HG03442 (cell line): ENCODE measurements around the gene DNAJC7.
A peak's percentile ranks its signal among the peaks of the same experiment; 100 is the strongest.

Experiments
- ATAC-seq: cut with Tn5 transposase; IDR thresholded peaks from one replicate; pipeline ENCODE4 v1.9.1; 2021; ENCODE audit warnings: mild to moderate bottlenecking, moderate library complexity; ENCODE audit not compliant: unreplicated experiment

DNAJC7 gene, protein sequence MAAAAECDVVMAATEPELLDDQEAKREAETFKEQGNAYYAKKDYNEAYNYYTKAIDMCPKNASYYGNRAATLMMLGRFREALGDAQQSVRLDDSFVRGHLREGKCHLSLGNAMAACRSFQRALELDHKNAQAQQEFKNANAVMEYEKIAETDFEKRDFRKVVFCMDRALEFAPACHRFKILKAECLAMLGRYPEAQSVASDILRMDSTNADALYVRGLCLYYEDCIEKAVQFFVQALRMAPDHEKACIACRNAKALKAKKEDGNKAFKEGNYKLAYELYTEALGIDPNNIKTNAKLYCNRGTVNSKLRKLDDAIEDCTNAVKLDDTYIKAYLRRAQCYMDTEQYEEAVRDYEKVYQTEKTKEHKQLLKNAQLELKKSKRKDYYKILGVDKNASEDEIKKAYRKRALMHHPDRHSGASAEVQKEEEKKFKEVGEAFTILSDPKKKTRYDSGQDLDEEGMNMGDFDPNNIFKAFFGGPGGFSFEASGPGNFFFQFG

GRCh38 chr17:42016941-42017865 is at the start of gene DNAJC7:
Gene DNAJC7 (minus strand): TSS chr17:42017439. CDS start chr17:42017416, 23 bp downstream.
- ATAC-seq: peak; percentile 74

DNA sequence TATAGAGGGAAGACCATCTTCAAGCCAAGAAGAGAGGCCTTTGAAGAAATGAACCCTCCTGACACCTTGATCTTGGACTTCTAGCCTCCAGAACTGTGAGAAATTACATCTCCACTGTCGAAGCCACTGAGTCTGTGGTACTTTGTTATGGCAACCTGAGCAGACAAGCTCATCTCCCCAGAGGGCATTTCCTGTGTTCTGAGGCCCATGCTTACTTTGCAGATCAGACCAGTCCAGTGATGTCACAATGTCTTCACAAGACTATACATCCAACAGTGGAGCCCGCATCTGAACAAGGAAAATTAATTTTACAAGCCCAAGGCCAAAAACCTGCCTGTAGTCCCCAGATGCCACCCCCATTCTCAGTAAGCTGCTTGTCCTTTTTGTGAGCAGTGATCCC is 48.0 kb upstream of the DNAJC7 start:
- ATAC-seq: no peak

DNA sequence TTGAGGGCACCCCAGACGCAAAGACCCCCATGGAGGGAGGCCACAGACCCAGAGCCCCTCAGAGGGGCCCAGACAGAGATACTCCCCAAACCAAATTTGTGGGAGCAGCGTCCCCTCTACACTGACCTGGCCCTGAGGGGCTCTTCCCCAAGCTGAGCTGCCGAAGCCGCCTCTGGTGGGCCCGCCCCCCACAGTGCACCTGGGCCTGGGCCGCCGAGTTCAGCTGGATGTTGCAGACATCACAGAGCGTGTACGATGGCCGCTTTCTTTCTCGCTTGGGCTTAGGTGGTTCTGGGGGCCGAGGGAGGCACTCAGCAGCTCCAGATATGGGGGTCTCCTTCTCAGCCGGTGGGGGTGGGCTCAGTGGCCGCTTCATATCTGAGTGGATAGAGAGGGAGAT is 45.4 kb upstream of the DNAJC7 start:
- no peak for ATAC-seq

DNA sequence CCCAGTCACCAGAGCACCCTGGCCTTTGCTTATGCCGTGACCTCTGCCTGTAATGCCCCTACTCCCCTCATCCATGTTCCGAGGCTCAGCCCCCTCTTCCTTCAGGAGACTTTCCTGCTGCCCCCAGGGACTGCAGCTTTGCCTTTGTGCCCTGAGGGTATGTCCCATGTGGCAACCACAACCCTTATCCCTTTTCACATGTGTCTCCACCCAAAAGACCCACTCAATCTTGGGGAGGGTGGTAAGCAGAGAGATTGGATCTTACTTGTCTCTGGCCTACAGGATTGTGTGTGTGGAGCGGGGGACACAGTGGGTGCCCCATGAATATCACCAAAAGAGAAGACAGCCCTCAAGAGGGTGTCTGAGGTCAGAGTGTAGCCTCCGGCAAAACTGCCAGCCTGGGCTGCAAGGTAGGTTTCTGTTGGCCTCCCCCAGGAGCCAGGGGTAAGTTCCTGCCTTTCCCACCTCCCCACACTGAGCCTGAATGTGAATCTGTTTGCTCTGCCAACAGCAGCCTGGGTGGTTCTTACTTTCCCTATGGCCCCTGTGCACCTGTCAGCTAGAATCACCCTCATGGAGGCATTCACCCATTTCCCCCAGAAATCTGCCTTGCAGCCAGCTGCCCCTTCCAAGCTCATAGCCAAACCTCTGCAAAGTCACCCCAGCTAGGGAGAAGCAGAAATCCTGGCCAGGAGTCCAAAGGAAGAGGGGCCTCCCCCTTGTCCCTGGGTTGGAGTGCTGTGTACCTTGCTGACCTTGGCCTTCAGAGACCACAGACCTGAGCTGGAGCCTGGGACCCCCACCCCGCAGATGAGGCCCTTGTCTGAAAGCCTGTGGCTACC is 44.6 kb upstream of the DNAJC7 start:
- ATAC-seq: no peak

GRCh38 chr17:42060231-42060630 is 43.0 kb upstream of the DNAJC7 start:
- ATAC-seq: no peak

DNA sequence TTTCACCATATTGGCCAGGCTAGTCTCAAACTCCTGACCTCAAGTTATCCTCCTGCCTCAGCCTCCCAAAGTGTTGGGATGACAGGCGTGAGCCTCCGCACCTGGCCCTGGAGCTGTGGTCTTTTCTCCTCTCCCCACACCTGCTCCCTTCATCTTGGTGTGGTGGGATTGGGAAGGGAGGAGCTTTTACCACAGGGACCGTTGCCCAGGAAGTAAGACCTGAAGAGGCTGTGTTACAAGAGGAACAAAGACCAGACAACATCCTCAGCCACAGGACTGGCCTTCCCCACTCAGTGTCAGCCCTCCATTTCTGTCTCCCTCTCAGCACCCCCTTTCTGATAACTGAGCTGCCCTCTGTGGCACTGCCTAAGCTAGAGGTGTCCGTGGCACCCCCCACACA is 42.6 kb upstream of the DNAJC7 start:
- ATAC-seq: no peak

- no peak for ATAC-seq
Measured at GRCh38 chr17:42058063-42058462, 40.8 kb upstream of the DNAJC7 start.

DNA sequence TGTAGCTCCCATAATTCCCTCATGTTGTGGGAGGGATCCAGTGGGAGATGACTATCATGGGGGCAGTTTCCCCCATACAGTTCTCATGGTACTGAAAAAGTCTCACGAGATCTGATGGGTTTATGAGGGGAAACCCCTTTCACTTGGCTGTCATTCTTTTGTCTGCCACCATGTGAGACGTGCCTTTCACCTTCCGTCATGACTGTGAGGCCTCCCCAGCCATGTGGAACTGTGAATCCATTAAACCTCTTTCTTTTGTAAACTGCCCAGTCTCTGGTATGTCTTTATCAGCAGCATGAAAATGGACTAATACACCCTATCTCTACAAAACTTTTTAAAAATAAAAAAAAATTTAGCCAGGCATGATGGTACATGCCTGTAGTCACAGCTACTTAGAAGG is 39.4 kb upstream of the DNAJC7 start:
- no peak for ATAC-seq

DNA sequence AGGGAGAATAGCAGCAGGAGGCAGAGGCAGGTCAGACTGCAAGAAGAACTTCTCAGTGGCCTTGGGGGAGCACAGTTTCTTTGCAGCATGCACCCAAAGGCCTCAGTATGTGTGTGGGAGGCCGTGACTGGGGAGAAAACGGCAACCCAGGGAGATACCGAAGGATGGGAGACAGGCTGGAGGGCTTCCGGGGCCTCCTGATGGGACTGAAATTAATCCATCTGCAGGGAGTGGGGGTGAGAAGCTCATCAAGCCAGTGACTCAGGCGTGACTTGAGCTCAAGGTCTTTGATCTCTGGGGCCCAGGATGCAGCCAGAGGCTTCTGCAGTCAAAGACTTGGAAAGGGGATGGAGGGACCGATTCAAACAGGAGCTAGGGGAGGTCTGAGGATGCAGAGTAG is 38.3 kb upstream of the DNAJC7 start:
- no peak for ATAC-seq

DNA sequence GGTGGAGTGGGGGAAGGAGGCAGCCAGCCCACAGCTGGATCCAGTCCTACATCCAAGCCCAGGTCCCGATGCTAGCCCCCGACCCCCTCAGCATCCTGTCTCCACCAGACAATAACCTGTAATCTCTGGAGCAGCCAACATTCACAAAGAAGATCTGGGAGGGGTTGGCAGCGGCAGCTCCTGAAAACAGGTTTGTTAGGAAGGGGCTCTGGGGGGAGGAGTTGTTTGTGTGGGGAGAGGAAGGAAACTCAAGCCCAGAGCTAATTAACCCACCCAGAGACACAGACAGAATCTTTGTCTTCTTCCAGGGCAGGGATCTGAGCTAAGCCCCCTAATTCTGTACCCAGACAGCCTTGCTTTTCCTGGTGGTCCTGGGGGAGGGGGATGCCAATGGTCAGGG is 37.8 kb upstream of the DNAJC7 start:
- no peak for ATAC-seq

DNA sequence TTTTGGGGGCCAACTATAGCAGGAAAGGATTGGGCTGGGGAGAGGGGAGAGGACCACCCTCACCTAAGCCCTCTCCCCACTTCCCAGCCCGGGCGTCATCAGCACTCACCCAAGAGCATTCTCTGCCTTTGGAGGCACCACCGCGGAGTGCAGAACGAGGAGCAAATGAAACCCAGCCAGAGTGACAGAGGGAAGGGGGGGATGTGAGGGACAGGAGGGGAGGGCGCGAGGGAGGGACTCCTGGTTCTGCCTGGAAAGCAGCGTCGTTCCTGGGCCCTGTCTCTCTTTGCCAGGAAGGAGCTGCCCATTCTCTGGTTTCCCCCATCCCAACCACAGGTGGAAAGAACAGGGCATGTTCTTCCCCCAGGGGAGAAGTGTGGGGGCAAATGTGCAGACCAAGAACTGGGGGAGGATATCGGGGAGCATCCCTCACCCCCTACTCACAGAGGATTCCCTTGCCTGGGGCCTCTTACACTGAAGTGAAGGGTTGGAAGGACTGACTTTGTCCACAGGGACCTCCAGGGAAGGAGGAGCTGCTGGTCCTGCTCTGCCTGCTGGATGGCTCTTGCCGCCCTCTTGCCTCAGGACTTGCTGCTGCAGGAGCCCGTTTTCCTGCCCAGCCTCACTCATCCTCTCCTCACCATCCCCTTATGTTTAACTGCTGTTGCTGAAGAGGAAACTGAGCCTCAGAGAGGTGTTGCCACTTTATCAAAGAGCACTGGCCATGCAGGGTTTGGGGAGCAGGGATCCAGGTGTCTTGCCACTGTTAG is 36.7 kb upstream of the DNAJC7 start:
- ATAC-seq: no peak

DNA sequence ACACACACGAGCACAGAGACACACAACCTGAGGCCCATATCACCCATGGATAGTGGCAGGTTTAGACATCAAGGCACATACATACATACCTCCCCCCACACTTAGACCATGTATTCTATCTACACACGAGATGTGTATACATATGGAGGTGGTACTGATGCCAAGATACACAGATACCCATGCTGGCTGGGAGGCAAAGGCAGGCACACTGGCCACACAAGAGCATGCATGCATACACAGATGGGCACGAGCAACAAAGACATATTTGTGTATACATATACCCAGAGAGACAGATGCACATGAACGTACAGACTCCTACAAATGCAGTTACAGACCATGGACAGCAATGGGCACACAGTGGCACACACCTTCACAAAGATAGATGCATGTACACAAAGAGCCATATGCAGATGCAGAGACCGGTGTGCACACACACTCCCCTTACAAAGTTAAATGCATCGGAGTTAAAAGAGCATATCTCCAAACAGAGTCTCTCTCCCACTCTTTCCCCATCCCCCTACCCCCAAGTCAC is 35.2 kb upstream of the DNAJC7 start:
- no peak for ATAC-seq

DNA sequence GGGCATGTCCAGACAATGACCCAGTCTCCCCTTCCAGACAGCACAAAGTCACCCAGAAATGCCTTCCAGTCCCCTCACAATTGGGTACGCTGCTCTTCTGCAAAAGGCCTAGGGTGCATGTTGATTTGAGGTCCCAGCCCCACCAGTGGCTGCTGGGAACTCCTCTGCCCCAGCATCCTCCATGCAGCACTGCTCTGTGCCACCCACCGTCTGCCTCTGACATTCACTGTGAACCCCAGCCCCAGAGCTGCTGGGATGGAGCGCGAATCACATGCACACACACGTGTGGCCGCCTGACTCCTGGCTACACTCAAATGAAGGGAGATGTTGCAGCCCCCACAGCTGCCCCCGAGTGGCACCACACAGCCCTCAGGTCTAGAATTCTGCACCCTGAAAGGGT is 34.4 kb upstream of the DNAJC7 start:
- ATAC-seq: no peak

- no peak for ATAC-seq
Measured at GRCh38 chr17:42051013-42051400, 33.8 kb upstream of the DNAJC7 start.

DNA sequence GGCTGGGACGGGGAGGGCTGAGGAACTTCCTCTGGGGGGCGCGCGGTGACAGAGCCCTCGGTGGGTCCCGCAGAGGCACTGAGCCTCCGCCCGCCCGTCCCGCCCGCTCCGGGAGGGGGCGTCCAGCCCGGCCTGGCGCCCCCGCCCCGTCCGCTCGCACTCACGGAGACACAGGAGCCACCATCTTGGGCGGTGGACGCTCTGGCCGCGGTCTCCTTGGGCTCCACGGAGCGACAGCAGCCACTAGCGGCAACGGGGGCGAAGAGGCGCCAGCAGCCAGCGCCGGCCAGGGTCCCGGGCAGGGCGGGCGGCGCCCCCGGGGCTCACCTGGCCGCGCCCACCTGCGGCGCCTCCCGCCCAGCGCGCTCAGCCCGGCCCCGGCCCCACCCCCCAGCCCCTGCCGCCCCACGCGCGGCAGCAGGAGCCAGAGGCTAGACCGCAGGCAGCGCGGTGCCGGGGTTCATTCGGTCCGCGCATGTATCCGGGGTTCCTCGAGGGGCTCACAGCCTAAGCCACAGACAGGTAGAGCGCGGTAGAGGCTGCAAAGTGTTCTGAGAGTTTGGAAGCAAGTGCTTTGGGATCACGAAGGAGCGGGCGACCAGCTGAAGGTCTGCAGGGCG is 33.3 kb upstream of the DNAJC7 start, which contains the start of gene C17orf113:
Gene C17orf113, minus strand, starts transcription at position 209 of the 620 bp plus-strand sequence. CDS start 7,225 bp downstream, outside the sequence.
- no peak for ATAC-seq

GRCh38 chr17:42049834-42050392 is 32.7 kb upstream of the DNAJC7 start:
- no peak for ATAC-seq

DNA sequence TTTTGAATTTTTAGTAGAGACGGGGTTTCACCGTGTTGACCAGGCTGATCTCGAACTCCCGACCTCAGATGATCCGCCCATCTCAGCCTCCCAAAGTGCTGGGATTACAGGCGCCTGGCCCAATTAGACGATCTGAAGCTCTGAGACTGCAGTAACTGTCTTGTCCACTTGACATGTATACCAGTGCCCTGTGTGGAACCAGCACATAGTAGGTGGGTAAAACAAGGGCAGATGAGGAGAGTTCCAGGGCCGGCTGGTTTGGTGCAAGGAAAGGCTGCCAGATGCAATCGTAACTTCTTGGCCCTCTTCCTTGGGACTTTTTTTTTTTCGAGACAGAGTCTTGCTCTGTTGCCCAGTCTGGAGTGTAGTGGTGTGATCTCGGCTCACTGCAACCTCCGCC is 30.1 kb upstream of the DNAJC7 start:
- no peak for ATAC-seq

GRCh38 chr17:42045719-42046118 is 28.5 kb upstream of the DNAJC7 start:
- ATAC-seq: no peak
